Erythroblast (primary cell): ENCODE measurements around the gene COPG2.

Experiments
- DNase-seq, 2 experiments: peaks; one replicate each; lab custom pipeline; 2025; lab: John Stamatoyannopoulos, UW
- GATA1 ChIP-seq: IDR thresholded peaks from 2 replicates; pipeline ENCODE4 v1.6.1; 2011; ENCODE audit warnings: low read depth, mild to moderate bottlenecking, control low read depth, low read length, moderate library complexity
- POLR2A ChIP-seq: IDR thresholded peaks from 2 replicates; pipeline ENCODE4 v1.6.1; 2011; ENCODE audit warnings: mild to moderate bottlenecking, low read length

The COPG2 gene

DNA sequence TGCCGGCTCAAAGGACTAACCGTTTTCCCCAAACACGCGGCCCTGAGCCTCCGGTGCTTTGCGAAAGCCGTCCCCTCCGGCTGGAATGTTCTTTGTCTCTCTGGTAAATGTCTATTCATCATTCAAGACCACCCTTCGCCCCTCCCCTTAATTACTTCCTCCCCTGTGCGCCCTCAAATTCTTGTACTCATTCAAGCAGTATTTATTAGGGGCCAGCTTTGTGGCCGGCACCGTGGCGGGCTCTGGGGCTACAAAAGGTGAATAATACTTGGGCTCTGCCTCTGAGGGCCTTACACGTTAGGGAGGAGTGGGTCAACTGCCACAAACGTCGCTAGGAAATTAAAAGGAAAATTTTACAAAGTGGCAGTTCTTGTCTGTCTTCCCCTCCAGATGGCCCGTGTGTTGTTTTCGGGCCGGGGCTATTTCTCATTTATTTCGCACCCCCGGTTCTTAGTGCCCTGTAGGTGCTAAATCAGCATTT lies 178.2 kb downstream of the COPG2 start:
- no peak for TF ChIP-seq POLR2A
- no peak for TF ChIP-seq GATA1

DNA sequence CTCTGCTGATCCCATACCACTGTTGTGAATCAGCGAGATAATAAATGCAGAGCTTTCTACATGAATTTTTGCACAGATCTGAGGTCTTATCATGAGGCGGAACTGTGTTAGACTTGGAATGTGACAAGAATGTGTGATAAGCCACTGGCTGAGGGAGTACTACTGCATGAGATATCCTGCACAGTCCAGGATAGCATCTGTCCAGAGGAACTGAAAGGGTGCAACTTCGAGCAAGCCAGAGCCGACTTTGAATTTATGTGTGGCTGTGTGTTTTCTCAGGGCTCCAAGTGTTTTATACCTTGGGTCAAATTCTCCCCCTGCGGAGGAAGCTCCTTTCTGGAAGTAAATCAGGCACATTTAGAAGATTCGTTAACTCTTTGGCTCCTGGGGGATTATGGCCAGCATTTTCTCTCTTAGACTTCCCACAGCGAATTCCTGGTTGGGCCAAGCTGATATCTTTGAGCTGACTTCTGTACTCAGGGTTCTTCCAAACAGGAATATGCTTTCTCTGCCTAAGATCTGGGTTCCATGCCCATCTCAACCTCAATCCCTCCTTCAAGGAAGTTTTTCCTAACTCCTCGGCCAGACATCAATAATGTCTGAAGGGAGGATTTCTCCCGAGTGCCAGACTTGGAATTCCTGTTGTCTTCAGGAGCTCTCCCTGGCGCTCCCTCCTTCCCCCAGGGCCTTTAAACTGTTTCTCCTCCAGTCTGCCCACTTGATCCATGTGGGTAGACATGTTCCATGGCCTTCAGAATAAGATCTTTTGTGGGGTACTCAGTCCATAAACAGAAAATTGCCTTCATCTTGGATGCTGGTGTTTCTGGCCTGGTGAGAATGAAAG lies 179.2 kb downstream of the COPG2 start:
- no peak for TF ChIP-seq GATA1
- TF ChIP-seq POLR2A: no peak
- DNase-seq: no peak

More for the DNA sequence above, 178.2 kb downstream of the COPG2 start:
- no peak for DNase-seq

DNA sequence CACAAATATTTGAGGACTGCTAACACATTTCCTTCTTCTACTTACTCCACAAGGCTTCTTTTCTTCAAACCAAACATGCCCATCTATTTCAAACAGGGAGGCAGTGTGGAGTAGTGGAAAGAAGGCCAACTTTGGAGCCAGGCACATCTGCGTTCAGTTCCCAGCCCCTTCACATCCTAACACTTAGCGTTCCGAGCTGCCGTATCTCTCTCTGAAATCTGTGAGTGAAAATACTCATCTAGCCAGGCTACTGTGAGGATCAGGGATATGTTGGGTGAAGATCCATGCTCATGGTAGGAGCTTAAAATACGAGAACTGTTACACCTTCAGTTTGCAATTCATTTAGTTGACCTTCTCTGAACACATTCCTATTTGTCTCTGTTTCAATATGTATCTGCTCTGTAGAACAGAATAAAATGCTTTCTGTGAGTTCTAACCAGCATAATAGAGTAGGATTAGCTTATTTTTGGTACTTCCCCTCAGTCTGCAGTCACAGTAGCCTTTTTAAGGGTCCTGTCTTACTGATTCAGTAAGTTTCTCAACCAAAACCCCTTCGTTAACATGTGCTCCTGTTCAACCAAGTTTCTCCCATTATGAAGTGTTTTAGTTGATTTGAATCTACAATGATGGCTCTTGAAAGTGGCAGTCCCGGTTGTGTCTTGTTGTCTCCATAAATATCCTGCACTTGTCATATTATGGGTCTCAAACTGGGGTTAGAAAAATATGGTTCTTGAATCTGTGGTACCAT lies 180.0 kb downstream of the COPG2 start:
- no peak for TF ChIP-seq POLR2A
- TF ChIP-seq GATA1: no peak
- DNase-seq: no peak

DNA sequence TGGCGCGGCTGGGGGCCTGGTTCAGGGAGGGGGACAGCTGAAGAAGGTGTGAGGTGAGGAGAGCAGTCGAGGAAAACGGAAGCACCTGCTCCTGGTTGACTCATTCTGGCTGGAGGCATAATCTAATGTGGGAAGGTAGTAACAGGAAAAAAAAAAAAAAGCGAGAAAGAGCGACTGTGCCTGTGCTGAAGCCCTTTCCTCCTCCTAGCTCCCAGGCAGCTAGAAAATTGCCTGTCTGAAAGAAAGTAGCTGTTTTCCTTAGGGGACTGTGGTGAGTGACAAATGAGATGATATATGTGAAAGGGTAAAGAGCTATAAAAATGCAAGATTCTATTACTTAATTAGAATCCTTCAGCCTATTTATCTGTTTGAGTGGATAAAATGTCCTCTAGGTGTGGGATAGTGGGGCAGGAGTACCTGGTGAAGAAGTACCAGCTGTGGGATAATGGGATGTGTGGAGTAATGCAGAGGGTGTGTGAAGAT lies 181.6 kb downstream of the COPG2 start:
- TF ChIP-seq POLR2A (no peak), GATA1 (no peak)
- no peak for DNase-seq

- peak; percentile 74 to 75 for DNase-seq
- TF ChIP-seq GATA1 (no peak), POLR2A (no peak)
These were observed 182.2 kb downstream of the COPG2 start for GRCh38 chr7:130486114-130486953.

DNA sequence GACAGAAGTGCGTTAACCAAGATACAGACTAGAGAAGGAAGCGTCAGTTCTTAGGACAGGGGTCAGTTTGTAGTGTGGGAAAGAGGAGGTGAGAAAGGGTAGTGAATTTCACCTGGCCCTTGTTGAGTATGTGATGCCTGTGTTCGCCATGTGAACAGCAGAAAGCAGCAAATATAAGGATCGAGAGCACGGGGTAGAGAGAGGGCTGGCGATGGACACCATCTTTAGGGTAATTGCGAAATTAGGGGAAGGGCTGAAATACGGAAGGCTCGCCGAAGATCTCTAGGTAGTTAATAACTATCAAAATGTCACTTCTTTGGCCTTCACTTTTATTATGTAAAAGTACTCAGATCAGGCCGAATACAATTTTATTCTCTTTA lies 182.8 kb downstream of the COPG2 start:
- TF ChIP-seq POLR2A: no peak
- TF ChIP-seq GATA1: no peak
- DNase-seq: no peak

DNA sequence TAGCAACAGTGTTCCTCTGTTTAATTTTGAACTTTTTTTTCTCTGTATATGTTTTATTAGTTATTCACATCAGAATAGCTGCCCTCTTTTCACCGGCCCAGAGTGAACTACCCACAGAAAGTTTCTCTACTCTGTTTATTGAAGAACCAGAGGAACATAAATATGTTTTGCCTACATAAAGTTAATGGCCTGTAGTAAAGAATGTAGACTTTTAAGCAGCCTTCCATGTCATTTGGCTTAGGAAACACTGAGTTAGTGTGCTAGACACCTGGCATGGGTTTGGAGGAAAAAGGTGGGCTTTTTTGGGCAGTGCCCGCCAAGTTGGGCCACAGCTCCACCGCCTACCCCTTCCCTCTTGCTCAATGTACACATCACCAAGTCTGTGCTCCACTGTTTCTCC lies 185.5 kb downstream of the COPG2 start:
- TF ChIP-seq POLR2A (no peak), GATA1 (no peak)
- no peak for DNase-seq

GRCh38 chr7:130481898-130482297 lies 186.7 kb downstream of the COPG2 start:
- DNase-seq: no peak
- TF ChIP-seq POLR2A: no peak
- no peak for TF ChIP-seq GATA1

GRCh38 chr7:130479716-130480400 lies 188.7 kb downstream of the COPG2 start:
- no peak for DNase-seq
- no peak for TF ChIP-seq GATA1
- TF ChIP-seq POLR2A: no peak

DNA sequence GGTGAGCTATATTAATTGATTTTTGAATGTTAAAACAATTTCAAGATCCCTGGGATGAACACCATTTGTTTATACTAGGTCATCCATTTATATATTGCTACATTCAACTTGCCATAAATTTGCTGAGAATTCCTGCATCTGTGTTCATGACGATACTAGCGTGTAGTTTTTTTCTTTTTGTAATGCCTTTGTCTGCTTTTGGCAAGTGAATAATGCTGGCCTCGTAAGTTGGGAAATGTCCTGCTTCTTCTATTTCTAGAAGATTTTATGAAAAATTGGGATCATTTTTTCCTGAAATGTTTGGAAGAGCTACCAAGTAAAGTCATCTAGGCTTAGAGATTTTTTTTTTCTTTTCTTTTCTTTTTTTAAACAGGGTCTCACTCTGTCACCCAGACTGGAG lies 189.6 kb downstream of the COPG2 start:
- TF ChIP-seq GATA1: no peak
- TF ChIP-seq POLR2A: no peak
- DNase-seq: no peak

DNA sequence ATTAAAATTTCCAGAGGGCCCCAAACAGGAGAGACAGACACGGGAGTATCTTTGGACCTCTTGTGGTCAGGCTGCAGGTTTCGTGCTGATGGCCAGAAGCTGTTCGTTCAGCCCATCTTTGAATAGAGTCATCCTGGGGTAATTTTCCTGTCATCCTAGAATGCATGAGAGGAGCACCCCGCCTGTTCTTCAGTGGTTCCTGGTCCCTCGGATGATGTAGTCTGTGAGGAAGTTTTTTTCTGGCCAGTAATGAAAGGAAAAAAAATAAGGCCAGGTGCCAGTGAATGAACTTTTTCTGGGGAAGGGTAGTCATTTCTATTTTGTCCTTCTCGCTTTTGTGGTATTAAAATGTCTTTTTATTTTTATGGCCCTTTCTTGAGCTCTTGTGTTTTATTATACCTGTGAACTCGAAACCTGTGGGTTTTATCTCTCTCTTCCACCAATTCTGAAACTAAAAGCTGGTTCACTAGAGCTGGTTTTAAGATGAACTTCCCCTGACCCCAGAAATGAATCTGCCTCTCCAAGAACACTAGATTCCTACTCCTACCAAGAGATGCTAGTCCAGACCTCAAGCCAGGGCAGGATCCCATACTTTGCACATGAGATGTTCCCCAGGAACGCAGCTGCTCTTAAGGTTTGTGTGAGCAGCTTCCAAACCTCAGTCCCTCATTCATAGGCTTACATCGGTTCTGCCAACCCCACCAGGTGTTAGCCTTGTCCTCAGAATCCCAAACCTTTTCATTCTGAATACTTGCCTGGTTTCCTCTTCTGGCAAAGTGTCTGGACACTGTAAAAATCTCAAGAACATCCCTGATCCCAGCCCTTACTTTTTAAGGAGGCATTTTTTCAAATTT lies 192.0 kb downstream of the COPG2 start:
- TF ChIP-seq GATA1 (no peak), POLR2A (no peak)
- no peak for DNase-seq

DNA sequence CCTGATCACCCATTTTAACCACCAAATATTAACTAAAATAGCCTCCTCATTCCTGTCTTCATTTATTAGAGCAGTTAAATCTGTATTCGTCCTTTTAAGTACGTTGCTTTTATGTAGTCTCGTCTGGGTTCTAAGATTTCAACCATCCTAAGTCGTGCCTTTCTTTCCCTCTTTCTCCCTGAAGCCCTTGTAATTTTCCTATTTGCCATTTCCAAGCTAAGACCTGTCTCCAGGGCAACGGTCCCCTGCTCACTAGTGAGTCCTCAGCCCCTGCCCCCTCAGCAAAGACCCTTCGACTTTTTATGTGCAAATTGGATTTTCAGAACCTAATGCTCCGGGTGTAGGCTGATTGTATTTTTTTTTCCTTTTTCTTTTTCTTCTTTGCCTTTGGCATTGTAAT lies 192.8 kb downstream of the COPG2 start:
- TF ChIP-seq POLR2A: no peak
- TF ChIP-seq GATA1: no peak
- no peak for DNase-seq
